Stimulated activated CD8-positive, alpha-beta memory T cell treated with anti-CD3 and anti-CD28 coated beads, Interleukin-2, amount 100 ng/mL, for 1 hour (primary cell): ENCODE measurements around the gene PLB1.

Experiments
- DNase-seq, 2 donors: peaks; one replicate each; pipeline ENCODE4 v3.0.0-alpha.2; 2020; ENCODE audit warnings: low read depth in 2 of 2

The PLB1 gene

DNA sequence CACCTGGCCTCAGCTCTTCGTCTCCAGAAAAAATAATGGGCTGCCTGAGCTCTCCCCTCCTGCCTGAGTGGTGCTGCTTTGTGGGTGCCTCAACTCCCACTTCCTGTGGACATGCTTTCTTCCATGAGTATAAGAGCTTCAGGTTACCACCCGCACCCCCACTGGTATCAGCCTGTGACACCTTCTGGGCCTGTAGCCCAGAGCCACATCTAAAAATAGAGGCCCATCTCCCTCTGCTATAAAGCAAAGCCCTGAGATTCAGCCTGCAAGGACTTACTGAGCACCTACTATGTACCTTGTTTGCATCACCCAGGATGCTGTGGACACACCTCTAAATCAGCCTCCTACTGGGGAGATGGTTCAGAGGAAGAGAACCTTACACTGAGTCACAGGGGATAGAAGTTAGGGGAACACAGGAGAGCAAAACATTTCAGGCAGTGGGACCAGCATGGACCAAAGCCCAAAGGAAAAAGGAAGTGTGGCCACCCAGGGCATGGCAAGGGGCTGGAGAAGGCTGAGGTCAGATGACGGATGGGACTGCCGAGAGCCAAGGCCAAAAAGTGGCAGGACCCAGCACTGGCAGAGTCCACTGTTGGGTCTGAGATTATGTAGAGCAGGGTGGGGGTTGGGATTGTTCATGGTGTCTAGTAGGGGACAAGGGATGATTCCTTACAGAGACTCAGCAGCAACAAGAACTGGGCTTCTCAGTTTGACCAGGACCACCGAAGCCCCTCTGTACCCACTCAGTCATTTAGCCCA, 132.0 kb downstream of the PLB1 start:
- no peak for DNase-seq

DNA sequence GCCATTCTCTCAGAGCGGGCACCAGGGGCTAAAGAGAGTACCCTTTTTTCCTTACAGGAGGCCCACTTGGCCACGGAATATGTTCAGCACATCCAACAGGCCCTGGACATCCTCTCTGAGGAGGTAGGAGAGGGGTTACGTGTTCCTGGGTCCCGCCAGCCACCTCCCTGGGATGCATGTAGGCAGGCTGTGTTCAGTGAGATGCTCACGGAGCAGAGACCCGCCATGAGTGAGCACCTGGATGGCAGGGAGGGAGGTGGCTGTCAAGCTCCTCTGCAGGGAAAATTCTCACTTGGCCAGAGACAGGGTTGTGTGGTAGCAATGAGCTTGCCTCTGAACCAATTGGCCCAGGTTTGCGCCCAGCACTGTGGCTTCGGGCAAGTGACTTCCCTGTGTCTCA, 132.6 kb downstream of the PLB1 start:
- DNase-seq, result no peak

DNA sequence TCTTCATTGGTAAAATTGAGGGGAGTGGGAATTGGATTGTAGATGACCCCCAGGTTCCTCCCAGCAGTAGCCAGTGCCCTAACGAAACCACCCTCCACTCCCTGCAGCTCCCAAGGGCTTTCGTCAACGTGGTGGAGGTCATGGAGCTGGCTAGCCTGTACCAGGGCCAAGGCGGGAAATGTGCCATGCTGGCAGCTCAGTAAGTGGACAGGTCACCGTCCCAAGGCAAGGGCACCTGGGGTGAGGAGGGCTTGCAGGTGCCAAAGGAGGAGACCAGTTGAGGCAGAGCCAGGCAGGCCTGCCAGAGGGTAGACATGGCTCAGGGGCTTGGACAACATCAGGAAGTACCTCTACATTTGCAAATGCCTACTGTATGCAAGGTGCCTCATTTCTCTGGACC, 133.1 kb downstream of the PLB1 start:
- no peak for DNase-seq

DNA sequence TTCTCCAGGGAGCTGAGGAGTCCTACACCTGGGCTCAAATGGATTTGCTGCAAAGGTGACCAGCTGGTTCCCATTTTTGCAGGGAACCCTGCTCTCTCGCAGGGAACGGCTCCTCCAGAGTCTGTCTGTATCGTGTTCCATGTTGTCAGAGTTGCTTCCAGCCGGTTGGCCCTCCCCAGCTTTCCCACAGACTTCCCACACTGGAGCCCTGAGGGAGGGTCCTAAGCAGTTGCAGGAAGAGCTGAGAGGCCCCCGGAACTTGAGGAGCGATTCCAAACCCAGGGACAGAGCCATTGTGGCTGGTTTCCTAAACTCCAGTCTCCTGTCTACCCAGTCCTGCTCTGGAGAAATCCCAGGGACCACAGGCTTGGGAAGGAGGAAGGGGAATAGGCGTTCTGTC, 134.1 kb downstream of the PLB1 start:
- DNase-seq, result no peak

DNA sequence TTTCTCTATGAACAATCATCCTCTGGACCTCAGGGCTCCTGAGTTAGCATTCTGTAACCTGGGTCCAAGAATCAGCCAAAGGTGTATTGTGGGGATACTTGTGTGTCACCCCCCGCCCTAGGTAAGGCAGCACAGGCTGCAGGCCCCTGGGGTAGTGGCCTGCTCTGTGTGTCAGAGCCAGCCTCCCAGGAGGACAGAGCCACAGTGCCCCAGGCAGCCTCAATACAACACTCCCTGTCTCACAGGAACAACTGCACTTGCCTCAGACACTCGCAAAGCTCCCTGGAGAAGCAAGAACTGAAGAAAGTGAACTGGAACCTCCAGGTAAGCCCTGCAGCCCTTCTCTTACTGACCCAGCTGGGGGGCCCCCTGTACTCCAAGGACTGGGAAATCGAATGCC, 134.5 kb downstream of the PLB1 start:
- DNase-seq, result no peak

DNA sequence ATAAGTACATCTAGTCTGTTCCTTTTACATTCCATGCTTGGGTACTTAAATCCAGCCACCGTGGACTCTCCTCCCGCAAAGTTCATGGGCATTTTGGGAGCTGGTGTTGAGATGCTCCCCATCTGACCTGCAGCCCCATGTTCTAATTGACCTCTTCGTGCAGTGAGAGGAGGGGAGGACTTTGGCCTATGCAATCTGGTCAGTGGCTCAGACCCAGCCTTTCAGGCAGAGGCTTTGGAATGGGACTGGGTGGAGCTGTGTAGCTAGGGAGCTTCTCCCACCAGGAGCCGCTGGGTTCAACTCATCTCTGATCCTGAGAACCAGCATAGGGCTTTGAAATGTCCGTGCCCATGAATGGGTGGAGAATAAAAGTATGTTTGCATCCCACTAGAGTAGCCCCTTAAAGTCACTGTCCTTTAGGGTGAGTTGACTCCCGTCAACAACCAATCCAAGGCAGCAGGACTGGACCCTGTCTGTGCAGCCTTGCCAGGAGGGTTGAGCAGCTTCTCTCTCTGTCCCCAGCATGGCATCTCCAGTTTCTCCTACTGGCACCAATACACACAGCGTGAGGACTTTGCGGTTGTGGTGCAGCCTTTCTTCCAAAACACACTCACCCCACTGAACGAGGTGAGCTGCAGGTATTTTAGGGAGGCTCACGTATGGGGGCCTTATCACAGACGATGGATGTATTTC, 135.8 kb downstream of the PLB1 start:
- no peak for DNase-seq

DNA sequence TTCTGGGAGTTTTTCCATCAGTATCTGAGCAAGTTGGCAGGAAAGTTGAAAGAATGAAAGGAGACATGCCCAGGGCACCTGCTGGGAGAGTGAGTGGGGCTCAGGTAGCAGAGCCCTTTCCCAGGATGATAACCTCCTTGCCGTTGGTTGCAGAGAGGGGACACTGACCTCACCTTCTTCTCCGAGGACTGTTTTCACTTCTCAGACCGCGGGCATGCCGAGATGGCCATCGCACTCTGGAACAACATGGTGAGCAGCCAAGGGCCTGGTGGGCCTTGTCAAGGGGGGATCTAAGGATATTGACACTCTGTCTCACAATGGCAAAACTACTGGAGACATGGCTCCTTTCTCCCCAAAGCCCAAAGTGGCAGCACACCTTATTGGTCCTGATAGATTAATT, 136.9 kb downstream of the PLB1 start:
- DNase-seq, result no peak

DNA sequence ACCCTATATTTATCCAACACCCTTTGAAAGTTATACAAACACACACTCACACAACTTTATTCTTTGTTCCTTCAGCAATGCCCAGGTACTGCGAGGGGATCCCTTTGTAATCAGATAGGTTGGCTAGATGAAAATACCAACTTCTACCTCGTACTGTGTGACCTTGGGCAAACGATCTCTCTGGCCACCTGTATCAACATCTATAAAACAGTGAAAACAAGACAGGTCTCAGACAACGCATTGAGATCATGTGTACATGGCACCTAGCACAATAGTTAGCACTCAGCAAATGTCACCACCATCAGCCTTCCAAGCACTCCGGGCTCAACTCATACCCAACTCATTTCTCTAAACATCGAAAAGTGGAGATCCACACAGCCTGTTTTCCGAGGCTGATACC, 137.3 kb downstream of the PLB1 start:
- no peak for DNase-seq

DNA sequence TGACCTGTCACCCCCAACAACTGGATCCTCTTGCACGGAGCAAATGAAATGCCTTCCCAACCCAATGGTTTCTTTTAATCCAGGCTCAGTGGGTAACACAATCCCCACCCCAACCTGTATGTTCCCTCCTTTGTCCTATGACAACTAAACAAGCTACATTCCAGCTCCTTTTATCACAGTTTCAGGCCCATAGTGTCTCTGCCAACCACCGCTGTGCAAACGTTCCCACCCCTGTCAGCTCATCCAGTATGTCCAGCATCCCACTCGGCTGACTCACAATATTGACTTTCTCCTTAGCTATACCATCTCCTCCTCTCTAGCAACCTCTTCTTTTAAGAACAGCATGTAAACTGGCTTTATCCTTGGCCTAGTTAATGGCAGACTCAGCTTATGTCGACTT, 137.9 kb downstream of the PLB1 start:
- no peak for DNase-seq

DNA sequence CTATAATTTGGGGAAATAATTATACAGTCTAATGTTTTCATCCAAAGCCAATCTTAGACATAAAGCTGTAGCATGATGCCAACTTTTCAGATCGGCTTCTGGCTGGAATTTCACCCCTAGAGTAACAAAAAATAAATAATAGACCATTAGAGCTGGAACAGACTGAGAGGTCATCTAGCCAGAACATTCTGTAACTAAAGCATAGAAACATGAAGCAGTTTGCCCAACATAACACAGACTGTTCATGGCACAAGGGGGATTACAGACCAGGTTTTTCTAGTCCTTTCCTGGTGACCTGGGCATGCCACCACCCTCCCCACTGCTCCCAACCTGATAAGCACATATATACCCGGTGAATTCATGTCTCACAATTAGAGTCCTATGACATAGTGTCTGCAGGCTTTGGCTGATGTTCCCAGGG, 139.3 kb downstream of the PLB1 start:
- no peak for DNase-seq

DNA sequence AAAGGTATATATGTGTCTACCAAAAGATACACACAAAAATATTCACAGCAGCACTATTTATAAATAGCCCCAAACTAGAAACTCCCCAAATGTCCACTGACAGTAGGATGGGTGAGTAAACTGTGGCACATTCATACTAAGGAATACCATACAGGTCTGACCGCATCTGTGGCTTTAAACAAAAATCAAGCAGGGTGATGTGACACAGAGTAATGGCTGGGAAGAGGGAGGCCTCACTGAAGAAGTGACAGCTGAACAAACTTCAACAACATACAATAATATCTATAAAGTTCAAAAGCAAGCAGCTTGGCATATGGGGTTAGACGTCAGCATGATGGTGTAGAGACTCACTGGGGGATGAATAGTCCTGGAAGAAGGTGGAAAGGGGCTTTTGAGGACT, 140.6 kb downstream of the PLB1 start:
- DNase-seq, result no peak

DNA sequence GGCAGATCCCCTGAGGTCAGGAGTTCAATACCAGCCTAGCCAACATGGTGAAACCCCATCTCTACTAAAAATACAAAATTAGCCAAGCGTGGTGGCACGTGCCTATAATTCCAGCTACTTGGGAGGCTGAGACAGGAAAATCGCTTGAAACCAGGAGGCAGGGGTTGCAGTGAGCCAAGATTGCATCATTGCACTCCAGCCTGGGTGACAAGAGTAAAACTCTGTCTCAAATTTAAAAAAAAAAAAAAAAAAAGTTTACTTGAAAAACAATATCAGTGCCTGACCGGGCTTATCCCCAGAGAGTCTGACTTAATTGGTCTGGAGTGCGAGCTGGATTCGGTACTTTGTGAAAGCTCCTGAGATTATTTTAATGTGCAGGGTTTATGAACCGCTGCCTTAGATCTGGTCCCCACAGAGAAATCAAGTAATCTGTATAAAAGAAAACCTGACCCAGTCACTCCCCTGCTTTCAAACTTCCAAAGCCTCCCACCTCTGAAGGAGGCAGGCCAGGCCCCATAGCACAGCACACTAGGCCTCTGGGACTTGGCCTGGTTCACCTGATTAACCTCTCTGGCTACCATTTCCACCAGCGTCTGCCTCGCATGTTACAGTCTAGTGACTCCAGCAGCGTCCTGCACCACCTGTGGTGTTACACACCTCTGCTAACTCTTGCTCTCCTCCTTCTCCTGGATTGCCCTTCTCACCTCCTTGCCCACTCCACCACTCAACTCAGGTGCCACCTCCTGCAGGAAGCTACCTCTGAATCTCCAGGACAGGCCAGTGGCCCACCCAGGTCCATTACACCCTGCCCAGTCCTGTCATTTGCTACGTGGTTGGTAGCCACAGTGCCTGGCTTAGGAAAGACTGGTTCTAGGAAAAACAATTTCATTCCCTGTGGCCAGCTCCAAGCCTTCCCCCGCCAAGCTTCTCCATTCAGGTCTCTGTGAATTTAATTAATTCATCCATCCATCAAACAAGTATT, 141.5 kb downstream of the PLB1 start:
- DNase-seq, result no peak

DNA sequence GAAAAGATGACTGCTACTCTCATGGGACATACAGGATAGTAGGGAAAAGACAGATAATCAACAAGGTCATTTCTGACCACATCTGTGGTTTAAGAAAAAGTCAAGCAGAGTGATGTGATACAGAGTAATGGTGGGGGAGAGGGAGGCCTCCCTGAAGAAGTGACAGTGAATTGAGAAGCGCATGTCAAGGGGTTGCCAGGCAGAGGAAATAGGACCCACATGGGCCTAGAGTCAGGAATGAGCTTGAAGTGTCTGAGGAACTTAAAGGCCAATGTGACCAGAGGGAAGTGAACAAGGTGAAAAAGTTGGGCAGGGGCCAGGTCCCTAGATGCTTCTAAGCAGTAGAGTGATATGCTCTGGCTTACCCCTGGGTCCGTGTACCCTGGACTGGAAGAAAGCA, 142.2 kb downstream of the PLB1 start:
- no peak for DNase-seq

DNA sequence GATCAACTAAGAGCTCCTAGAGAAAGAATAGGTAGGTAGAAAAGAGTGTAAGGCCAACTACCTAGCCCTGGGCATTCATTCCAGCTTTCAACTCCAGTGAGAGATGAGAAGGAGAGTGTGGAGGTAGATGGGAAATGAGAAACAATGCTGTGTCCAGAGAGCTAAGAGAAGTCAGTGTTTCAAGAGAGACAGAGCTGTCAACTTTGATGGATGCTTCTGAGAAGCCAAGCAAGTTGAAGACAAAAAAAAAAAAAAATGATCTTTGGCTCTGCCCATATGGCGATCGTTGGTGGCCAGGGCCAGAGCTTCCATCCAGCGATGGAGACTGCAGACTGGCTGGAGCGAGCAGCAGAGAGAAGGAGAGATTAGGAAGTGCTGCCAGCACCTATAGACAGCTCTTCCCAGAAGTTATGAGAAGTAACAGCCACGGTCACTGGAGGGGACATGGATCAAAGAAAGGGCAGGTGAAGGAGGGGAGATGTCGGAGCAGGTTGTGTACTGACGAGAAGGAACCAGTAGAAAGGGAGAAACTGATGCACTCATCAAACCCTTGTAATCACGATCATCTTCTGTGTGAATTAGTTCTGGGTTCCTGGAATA, 143.3 kb downstream of the PLB1 start:
- no peak for DNase-seq

DNA sequence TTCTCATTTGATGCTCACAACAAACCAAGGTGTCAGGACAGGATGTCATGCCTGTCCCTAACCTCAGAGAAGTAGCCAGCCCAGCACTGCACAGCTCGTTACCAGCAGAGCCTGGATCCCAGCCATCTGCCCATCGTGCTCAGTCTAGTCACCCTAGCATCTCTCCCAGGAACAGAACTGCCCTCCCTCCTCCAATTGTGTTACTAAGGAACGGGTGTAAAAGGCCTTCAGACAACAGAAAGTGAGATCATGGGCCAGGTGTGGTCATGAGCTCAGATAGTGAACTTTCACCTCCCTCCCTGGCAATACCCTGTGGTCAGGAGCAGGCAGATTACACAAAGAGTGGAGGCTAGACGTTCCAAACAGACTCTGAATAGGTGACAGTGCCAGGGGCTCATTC, 144.0 kb downstream of the PLB1 start:
- DNase-seq, result no peak

DNA sequence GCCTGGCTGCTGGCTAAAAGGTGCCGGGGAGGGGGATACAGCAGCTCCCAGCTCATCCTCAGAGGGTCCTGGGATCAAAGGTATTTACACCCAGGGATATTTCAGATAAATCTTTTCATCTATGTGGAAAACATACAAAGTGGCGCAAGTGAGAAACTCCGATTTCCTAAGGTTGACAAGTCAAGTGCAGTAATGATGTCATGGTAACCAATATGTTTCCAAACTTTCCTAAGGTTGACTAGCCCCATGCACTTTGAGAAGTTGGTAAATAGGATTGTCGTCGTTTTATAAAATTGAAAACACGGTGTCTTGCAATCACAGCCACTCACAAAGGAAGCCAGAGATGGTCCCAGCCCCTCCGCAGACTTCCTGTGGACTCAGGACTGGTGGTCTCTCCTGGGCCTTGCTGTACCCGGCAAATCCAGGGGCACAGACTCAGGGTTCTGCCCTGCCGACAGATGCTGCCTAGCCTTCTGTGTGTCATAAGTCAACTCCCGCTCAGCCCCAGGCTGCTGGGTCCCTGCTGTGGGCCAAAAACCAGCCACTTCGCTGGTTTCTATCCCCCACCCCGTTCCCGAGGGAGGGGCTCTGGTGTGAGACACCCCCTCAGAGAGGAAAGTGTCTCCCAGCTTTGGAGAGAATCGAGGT, 144.5 kb downstream of the PLB1 start:
- DNase-seq, result no peak

DNA sequence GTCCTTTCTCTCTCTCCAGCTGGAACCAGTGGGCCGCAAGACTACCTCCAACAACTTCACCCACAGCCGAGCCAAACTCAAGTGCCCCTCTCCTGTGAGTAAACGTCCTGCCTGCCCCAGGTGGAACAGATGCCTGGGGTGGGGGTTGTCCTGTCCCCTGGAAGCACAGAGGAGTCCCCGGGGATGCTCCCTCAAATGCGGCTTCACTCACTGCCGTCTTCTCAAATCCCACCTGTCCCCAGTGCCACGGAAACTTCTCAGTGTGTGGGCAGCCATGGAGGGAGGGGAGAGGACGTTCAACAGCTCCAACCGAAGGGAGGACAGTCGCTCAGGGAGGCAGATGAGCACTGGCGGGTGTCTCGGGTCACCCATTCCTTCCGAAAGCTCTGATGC, 145.0 kb downstream of the PLB1 start:
- DNase-seq, result no peak

DNA sequence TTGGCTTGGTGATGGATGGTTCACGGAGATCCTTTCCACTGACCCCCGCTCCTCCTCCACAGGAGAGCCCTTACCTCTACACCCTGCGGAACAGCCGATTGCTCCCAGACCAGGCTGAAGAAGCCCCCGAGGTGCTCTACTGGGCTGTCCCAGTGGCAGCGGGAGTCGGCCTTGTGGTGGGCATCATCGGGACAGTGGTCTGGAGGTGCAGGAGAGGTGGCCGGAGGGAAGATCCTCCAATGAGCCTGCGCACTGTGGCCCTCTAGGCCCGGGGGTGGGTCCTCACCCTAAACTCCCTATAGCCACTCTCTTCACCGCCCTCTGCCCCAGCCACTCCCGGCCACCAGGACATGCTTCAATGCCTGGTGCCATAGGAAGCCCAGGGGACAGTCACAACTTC, 146.9 kb downstream of the PLB1 start:
- DNase-seq, result no peak

DNA sequence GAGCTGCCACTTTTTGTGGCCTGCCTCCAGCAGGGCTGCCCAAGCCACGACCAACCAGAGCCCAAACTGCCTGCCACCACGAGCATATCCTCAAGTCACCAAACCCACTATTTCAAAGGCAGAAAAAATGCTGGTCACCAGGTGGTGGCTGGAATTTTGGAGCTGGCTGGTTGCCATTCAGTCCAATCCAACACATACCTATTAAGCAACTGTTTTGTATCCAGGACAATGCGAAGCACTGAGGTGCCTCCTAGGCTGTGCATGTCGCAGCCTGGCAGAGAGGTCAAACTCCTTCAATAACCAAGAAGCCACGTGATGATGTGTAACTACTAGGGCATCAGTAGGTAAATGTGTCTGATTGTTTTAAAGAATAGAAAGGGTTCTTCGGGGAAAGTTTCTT, 147.5 kb downstream of the PLB1 start:
- no peak for DNase-seq

DNA sequence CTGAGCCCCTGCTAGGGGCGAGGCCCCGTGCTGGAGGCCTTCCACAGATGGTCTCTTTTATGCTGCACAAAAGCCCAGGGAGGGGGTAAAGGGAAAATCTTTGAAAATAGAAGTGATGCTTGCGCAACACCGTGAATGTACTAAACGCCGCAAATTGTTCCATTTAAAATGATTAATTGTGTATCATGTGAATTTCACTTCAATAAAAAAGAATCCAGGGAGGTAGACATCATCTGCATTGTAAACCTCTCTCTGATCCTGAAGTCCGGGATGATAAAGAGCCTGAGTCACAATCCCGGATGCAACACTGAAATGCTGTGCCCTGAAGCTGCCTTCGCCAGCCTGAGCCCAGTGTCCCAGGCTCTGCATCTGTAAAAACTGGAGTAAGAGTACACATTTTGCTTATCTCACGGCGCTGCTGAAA, 148.1 kb downstream of the PLB1 start:
- DNase-seq, result no peak

DNA sequence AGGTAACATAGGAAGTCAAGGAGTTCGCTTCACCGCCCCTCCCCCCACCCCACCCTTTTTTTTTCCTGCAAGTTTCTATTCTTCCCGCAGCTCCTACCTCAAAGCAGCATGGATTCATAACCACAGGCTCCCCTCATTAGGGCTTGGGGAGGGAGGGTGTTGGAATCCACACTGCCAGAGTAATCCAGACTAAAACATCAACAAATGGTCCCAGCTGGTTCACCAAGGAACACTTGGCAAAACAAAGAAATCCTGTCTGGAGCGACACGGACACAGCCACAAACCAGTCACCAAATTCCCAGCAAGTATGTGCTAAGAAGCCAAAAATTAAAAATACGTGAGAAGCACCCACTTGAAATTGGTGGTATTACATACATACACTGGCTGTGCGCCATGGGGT, 148.9 kb downstream of the PLB1 start:
- DNase-seq, result no peak

DNA sequence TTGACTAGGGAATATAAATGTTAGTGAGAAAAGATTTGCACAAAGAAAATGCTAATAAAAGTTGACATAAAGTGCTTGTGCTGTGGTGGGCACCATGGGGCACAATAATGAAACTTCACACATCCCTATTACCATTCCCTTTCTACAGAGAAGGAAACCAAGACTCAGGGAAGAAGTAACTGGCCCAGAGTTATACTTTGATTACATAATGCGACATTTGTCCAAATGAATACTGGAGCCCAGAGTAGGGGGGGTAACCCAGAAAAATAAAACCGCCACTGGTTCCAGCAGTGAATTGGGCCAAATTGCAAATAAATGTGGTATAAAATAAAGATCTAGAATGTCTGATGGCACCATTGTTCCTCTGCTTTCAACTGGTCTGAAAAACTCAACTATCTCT, 149.7 kb downstream of the PLB1 start:
- no peak for DNase-seq
